HL-60 (cell line): ENCODE measurements around the gene CSNK1A1.

Experiments
- DNase-seq, 2 experiments: peaks; one replicate each; pipeline ENCODE4 v3.0.0-alpha.2; 2010 to 2020; ENCODE audit warnings: low read depth in 1 of 2, low spot score in 1 of 2
- H3K27ac ChIP-seq: fragments of 250-450 bp; sonication (Bioruptor Pico); replicated peaks from 2 replicates; pipeline ENCODE4 v1.5.1; 2020; ENCODE audit warnings: mild to moderate bottlenecking, moderate library complexity
- H3K27me3 ChIP-seq: fragments of 250-450 bp; sonication (Bioruptor Pico); 2 replicates; pipeline ENCODE4 v1.5.1; 2021; ENCODE audit warnings: mild to moderate bottlenecking, moderate library complexity; ENCODE audit not compliant: insufficient read depth, poor library complexity, severe bottlenecking
- H3K4me3 ChIP-seq: replicated peaks from 2 replicates; pipeline ENCODE4 v1.5.1; 2011; ENCODE audit warnings: mild to moderate bottlenecking, control low read depth, low read length; ENCODE audit not compliant: insufficient read depth
- CTCF ChIP-seq: IDR thresholded peaks from one replicate; pipeline ENCODE4 v1.5.1; 2011; ENCODE audit warnings: low read length, control low read depth, inconsistent platforms; ENCODE audit not compliant: insufficient read depth
- GABPA ChIP-seq: IDR thresholded peaks from 2 replicates; pipeline ENCODE4 v1.6.1; 2012; ENCODE audit warnings: low read depth
- POLR2AphosphoS5 ChIP-seq: IDR thresholded peaks from 2 replicates; pipeline ENCODE4 v1.6.1; 2012; ENCODE audit warnings: low read depth
- REST ChIP-seq: IDR thresholded peaks from 2 replicates; pipeline ENCODE4 v1.6.1; 2012; ENCODE audit warnings: low read depth; ENCODE audit not compliant: insufficient replicate concordance
- SPI1 ChIP-seq: IDR thresholded peaks from 2 replicates; pipeline ENCODE4 v1.6.1; 2012; ENCODE audit warnings: low read depth, mild to moderate bottlenecking, borderline replicate concordance

Gene CSNK1A1

GRCh38 chr5:149495673-149496072 lies 55.6 kb downstream of the CSNK1A1 start:
- Histone ChIP-seq H3K27me3 (no peaks in the 10 kb centered on the region), H3K4me3 (no peak overlapping the region), H3K27ac (no peak overlapping the region)
- DNase-seq = no peak
- TF ChIP-seq GABPA (no peak), POLR2AphosphoS5 (no peak), SPI1 (no peak), CTCF (no peak), REST (no peak)

- Histone ChIP-seq H3K27me3 (no peaks in the 10 kb centered on the region), H3K27ac (no peak overlapping the region), H3K4me3 (no peak overlapping the region)
- TF ChIP-seq GABPA = no peak
- TF ChIP-seq POLR2AphosphoS5 = no peak
- no peak for TF ChIP-seq SPI1
- TF ChIP-seq CTCF = no peak
- TF ChIP-seq REST = no peak
- no peak for DNase-seq
Measured at GRCh38 chr5:149493316-149493715, 57.9 kb downstream of the CSNK1A1 start.

GRCh38 chr5:149492781-149493180 lies 58.5 kb downstream of the CSNK1A1 start:
- DNase-seq = no peak
- Histone ChIP-seq H3K27me3 (no peaks in the 10 kb centered on the region), H3K4me3 (no peak overlapping the region), H3K27ac (no peak overlapping the region)
- no peak for TF ChIP-seq GABPA
- no peak for TF ChIP-seq SPI1
- TF ChIP-seq CTCF = no peak
- TF ChIP-seq POLR2AphosphoS5 = no peak
- TF ChIP-seq REST = no peak
